ENCODE results near the gene NUDT11.

NUDT11 gene

GRCh38 chrX:51459125-51459524, 37.3 kb downstream of the NUDT11 start:
- DNase-seq (ENCODE audit: low read depth) = peak; percentile 39
- no peak for TF ChIP-seq MYC (IDR thresholded peaks at IDR 0.05; ENCODE audit: low read depth, low read length)
- no peak for TF ChIP-seq MAX (IDR thresholded peaks at IDR 0.05; ENCODE audit: low read depth, low read length)
- no peak for TF ChIP-seq POLR2A (IDR thresholded peaks at IDR 0.05; ENCODE audit: extremely low read depth, insufficient read length)
- TF ChIP-seq CTCF (IDR thresholded peaks at IDR 0.05; ENCODE audit: low read depth, low read length) = peak; percentile 27
- no peak overlapping the region for H3K4me3 ChIP-seq (ENCODE audit: low read depth, low read length)

GRCh38 chrX:51456814-51457213, 39.6 kb downstream of the NUDT11 start:
- DNase-seq (ENCODE audit: low read depth) = peak; percentile 3
- H3K4me3 ChIP-seq (ENCODE audit: low read depth, low read length) = no peak overlapping the region
- no peak for TF ChIP-seq POLR2A (IDR thresholded peaks at IDR 0.05; ENCODE audit: extremely low read depth, insufficient read length)
- TF ChIP-seq CTCF (IDR thresholded peaks at IDR 0.05; ENCODE audit: low read depth, low read length) = no peak

GRCh38 chrX:51456246-51456645, 40.1 kb downstream of the NUDT11 start:
- DNase-seq (ENCODE audit: low read depth) = no peak
- no peak for TF ChIP-seq POLR2A (IDR thresholded peaks at IDR 0.05; ENCODE audit: extremely low read depth, insufficient read length)
- TF ChIP-seq MAX (IDR thresholded peaks at IDR 0.05; ENCODE audit: low read depth, low read length) = no peak
- no peak for TF ChIP-seq CTCF (IDR thresholded peaks at IDR 0.05; ENCODE audit: low read depth, low read length)
- no peak for TF ChIP-seq MYC (IDR thresholded peaks at IDR 0.05; ENCODE audit: low read depth, low read length)
- no peak overlapping the region for H3K4me3 ChIP-seq (ENCODE audit: low read depth, low read length)

GRCh38 chrX:51440365-51440764, 56.0 kb downstream of the NUDT11 start:
- no peak for TF ChIP-seq POLR2A (IDR thresholded peaks at IDR 0.05; ENCODE audit: extremely low read depth, insufficient read length)
- TF ChIP-seq MAX (IDR thresholded peaks at IDR 0.05; ENCODE audit: low read depth, low read length) = no peak
- no peak for TF ChIP-seq CTCF (IDR thresholded peaks at IDR 0.05; ENCODE audit: low read depth, low read length)
- no peak for TF ChIP-seq MYC (IDR thresholded peaks at IDR 0.05; ENCODE audit: low read depth, low read length)
- no peak overlapping the region for H3K4me3 ChIP-seq (ENCODE audit: low read depth, low read length)
- no peak for DNase-seq (ENCODE audit: low read depth)
